Uterus (tissue), 2 donors: ENCODE data around the gene ACVR2A.

Experiments used
- CTCF ChIP-seq, 4 experiments: fragments of 200-600 bp in 2 of 4; fragments of 450-650 bp in 2 of 4; sonication (generic) in 2 of 4; IDR thresholded peaks; one replicate each; pipeline ENCODE4 v1.5.1; 2016 to 2019; ENCODE audit warnings: antibody characterized with exemption in 4 of 4, mild to moderate bottlenecking in 2 of 4, moderate library complexity in 1 of 4
- POLR2A ChIP-seq, 2 donors: fragments of 450-650 bp; IDR thresholded peaks; one replicate each; pipeline ENCODE4 v1.6.1; 2016; ENCODE audit warnings: antibody characterized with exemption in 2 of 2, mild to moderate bottlenecking in 1 of 2, moderate library complexity in 1 of 2

GRCh38 chr2:147855316-147855715 is 10.5 kb downstream of the ACVR2A start:
- no peak for TF ChIP-seq CTCF (IDR thresholded peaks at IDR 0.05)
- no peak for TF ChIP-seq POLR2A (IDR thresholded peaks at IDR 0.05)
